H1 (cell line): ENCODE measurements around the gene GRID1. TPM values are rescaled to one million over a fixed set of nuclear protein-coding genes. Genes with fewer than 3 reads are reported as not detected.

Source experiments
- CTCF ChIA-PET: fragments of 300-600 bp; sonication (Branson Sonifier 250); formaldehyde crosslinking; loops from one replicate; lab custom pipeline; 2021; ENCODE audit not compliant: partially characterized antibody; lab: Charles Lee
- POLR2A ChIA-PET: fragments of 300-600 bp; sonication (Branson Sonifier 250); formaldehyde crosslinking; loops from one replicate; lab custom pipeline; 2021; ENCODE audit warnings: inconsistent platforms; ENCODE audit not compliant: partially characterized antibody; lab: Charles Lee
- DNase-seq, 2 experiments: peaks; one replicate each; pipeline versions ENCODE4 v3.0.0 to v3.0.0-alpha.2; 2010 to 2022; ENCODE audit warnings: low spot score in 2 of 2, low read depth in 1 of 2, mixed read lengths in 1 of 2
- FAIRE-seq: peaks from 2 replicates; lab custom pipeline; 2011; peaks lifted over from hg19 to GRCh38; lab: Jason Lieb, UNC
- H2AFZ ChIP-seq: 2 replicates; pipeline ENCODE4 v1.8.1; 2012; ENCODE audit warnings: low read length, inconsistent platforms
- H2AK5ac ChIP-seq: 2 replicates; pipeline ENCODE4 v1.6.1; 2013; ENCODE audit warnings: low read depth, low read length
- H2BK120ac ChIP-seq: replicated peaks from 2 replicates; pipeline ENCODE3; 2013; ENCODE audit warnings: low read depth, low read length, inconsistent platforms
- H2BK12ac ChIP-seq: 2 replicates; pipeline ENCODE4 v1.6.1; 2013; ENCODE audit warnings: low read depth, low read length
- H2BK15ac ChIP-seq: 2 replicates; pipeline ENCODE4 v1.6.1; 2013; ENCODE audit warnings: low read length
- H2BK20ac ChIP-seq: 2 replicates; pipeline ENCODE4 v1.6.1; 2013; ENCODE audit warnings: low read length
- H2BK5ac ChIP-seq: 2 replicates; pipeline ENCODE4 v1.6.1; 2013; ENCODE audit warnings: low read depth, low read length
- H3K14ac ChIP-seq: 2 replicates; pipeline ENCODE4 v1.6.1; 2013; ENCODE audit warnings: inconsistent platforms; ENCODE audit not compliant: insufficient read length
- H3K18ac ChIP-seq: 2 replicates; pipeline ENCODE4 v1.6.1; 2013; ENCODE audit warnings: low read length; ENCODE audit errors: extremely low read depth
- H3K23ac ChIP-seq: 2 replicates; pipeline ENCODE4 v1.6.1; 2013; ENCODE audit warnings: inconsistent platforms; ENCODE audit not compliant: insufficient read length
- H3K23me2 ChIP-seq: 2 replicates; pipeline ENCODE4 v1.6.1; 2013; ENCODE audit warnings: low read depth, low read length
- H3K27ac ChIP-seq: 2 replicates; pipeline ENCODE4 v1.6.1; 2011; ENCODE audit warnings: low read depth, low read length, inconsistent platforms
- H3K27me3 ChIP-seq, 4 experiments: replicated peaks in 1 of 4; 1 replicate in 1 of 4; 2 replicates in 3 of 4; pipeline versions ENCODE4 v1.6.1 to v1.8.1; 2011 to 2013; ENCODE audit warnings: low read length in 3 of 4, mild to moderate bottlenecking in 3 of 4, inconsistent platforms in 2 of 4, mixed read lengths in 2 of 4, moderate library complexity in 1 of 4; ENCODE audit not compliant: control insufficient read depth in 3 of 4, insufficient read depth in 3 of 4; ENCODE audit errors: extremely low read depth in 1 of 4
- H3K36me3 ChIP-seq, 4 experiments: 2 replicates each; pipeline versions ENCODE4 v1.6.1 to v1.8.1; 2011 to 2013; ENCODE audit warnings: mild to moderate bottlenecking in 4 of 4, low read length in 3 of 4, moderate library complexity in 2 of 4, control low read depth in 1 of 4, inconsistent platforms in 1 of 4; ENCODE audit not compliant: insufficient read depth in 4 of 4, control insufficient read depth in 2 of 4
- H3K4ac ChIP-seq: replicated peaks from 2 replicates; pipeline ENCODE3; 2013; ENCODE audit warnings: low read length, low read depth, mixed read lengths, inconsistent platforms; ENCODE audit not compliant: insufficient read length
- H3K4me1 ChIP-seq, 4 experiments: replicated peaks in 1 of 4; 1 replicate in 1 of 4; 2 replicates in 3 of 4; pipeline versions ENCODE4 v1.6.1 to v1.8.1; 2011 to 2013; ENCODE audit warnings: low read length in 3 of 4, inconsistent platforms in 2 of 4, mixed read lengths in 1 of 4; ENCODE audit not compliant: insufficient read depth in 4 of 4, control insufficient read depth in 3 of 4
- H3K4me2 ChIP-seq, 2 experiments: 2 replicates each; pipeline versions ENCODE4 v1.6.1 to v1.8.1; 2011 to 2013; ENCODE audit warnings: low read depth in 2 of 2, low read length in 2 of 2, control low read depth in 1 of 2, inconsistent platforms in 1 of 2, mild to moderate bottlenecking in 1 of 2; ENCODE audit not compliant: insufficient read depth in 1 of 2
- H3K4me3 ChIP-seq, 4 experiments: fragments of 200-600, 300-600 bp in 1 of 4; sonication (generic), shearing (Covaris generic), sonication (Bioruptor Twin) in 1 of 4; 2 replicates each; pipeline versions ENCODE4 v1.5.1 to v1.8.1; 2011 to 2016; ENCODE audit warnings: low read length in 4 of 4, low read depth in 3 of 4, control low read depth in 2 of 4, inconsistent platforms in 2 of 4, mild to moderate bottlenecking in 2 of 4, mixed read lengths in 1 of 4, moderate library complexity in 1 of 4; ENCODE audit not compliant: insufficient read depth in 2 of 4; ENCODE audit errors: extremely low read depth in 1 of 4
- H3K56ac ChIP-seq: replicated peaks from 2 replicates; pipeline ENCODE3; 2013; ENCODE audit warnings: low read depth, mild to moderate bottlenecking, mixed read lengths, low read length, inconsistent platforms; ENCODE audit not compliant: insufficient read length
- H3K79me1 ChIP-seq: 2 replicates; pipeline ENCODE4 v1.6.1; 2013; ENCODE audit warnings: low read depth, low read length, control low read depth
- H3K79me2 ChIP-seq, 2 experiments: 2 replicates each; pipeline versions ENCODE4 v1.6.1 to v1.8.1; 2012 to 2013; ENCODE audit warnings: low read length in 2 of 2, mild to moderate bottlenecking in 2 of 2, inconsistent platforms in 1 of 2; ENCODE audit not compliant: insufficient read depth in 2 of 2, control insufficient read depth in 1 of 2
- H3K9ac ChIP-seq, 4 experiments: replicated peaks in 1 of 4; 1 replicate in 1 of 4; 2 replicates in 3 of 4; pipeline versions ENCODE4 v1.6.1 to v1.8.1; 2011 to 2013; ENCODE audit warnings: low read depth in 3 of 4, low read length in 3 of 4, control low read depth in 2 of 4, mild to moderate bottlenecking in 2 of 4, moderate library complexity in 2 of 4, inconsistent platforms in 1 of 4; ENCODE audit errors: extremely low read depth in 1 of 4
- H3K9me3 ChIP-seq, 2 experiments: 2 replicates each; pipeline versions ENCODE4 v1.6.1 to v1.8.1; 2012 to 2013; ENCODE audit warnings: mild to moderate bottlenecking in 2 of 2, moderate library complexity in 2 of 2, control low read depth in 1 of 2, inconsistent platforms in 1 of 2, low read depth in 1 of 2, low read length in 1 of 2, mixed read lengths in 1 of 2; ENCODE audit not compliant: insufficient read depth in 2 of 2
- H4K20me1 ChIP-seq, 2 experiments: replicated peaks in 1 of 2; 2 replicates each; pipeline versions ENCODE3 to v1.8.1; 2011 to 2013; ENCODE audit warnings: inconsistent platforms in 2 of 2, low read length in 2 of 2, mild to moderate bottlenecking in 1 of 2; ENCODE audit not compliant: insufficient read depth in 2 of 2, control insufficient read depth in 1 of 2
- H4K5ac ChIP-seq: 2 replicates; pipeline ENCODE4 v1.6.1; 2013; ENCODE audit warnings: low read length, low read depth, mixed read lengths, inconsistent platforms; ENCODE audit not compliant: insufficient read length
- H4K8ac ChIP-seq: 2 replicates; pipeline ENCODE4 v1.8.0; 2013; ENCODE audit warnings: mild to moderate bottlenecking, moderate library complexity, low read length, inconsistent platforms; ENCODE audit not compliant: insufficient read depth; ENCODE audit errors: extremely low read depth
- H4K91ac ChIP-seq: replicated peaks from 2 replicates; pipeline ENCODE3; 2013; ENCODE audit warnings: low read length, mixed read lengths, inconsistent platforms; ENCODE audit not compliant: insufficient read length
- BACH1 ChIP-seq: IDR thresholded peaks from 2 replicates; pipeline ENCODE4 v1.6.1; 2012; ENCODE audit warnings: low read length, improper control_type of control experiment
- CBX5 ChIP-seq: fragments of 300-800, 300-1000 bp; sonication (generic); IDR thresholded peaks from 2 replicates; pipeline ENCODE4 v1.7.1; 2016; ENCODE audit warnings: antibody characterized with exemption, low read length, low read depth
- CBX8 ChIP-seq: fragments of 300-800, 300-1000 bp; sonication (generic); IDR thresholded peaks from 2 replicates; pipeline ENCODE4 v1.7.1; 2016; ENCODE audit warnings: low read depth, low read length, borderline replicate concordance
- MAX ChIP-seq: IDR thresholded peaks from 2 replicates; pipeline ENCODE4 v1.6.1; 2012; ENCODE audit warnings: inconsistent platforms
- NANOG ChIP-seq: IDR thresholded peaks from 2 replicates; pipeline ENCODE4 v1.6.1; 2011; ENCODE audit warnings: low read length, low read depth, mild to moderate bottlenecking, inconsistent platforms; ENCODE audit not compliant: insufficient read depth, poor library complexity, severe bottlenecking
- RBBP5 ChIP-seq: IDR thresholded peaks from 2 replicates; pipeline ENCODE4 v1.7.1; 2012; ENCODE audit warnings: low read depth, mild to moderate bottlenecking, inconsistent platforms, low read length, moderate library complexity, borderline replicate concordance
- RNF2 ChIP-seq: fragments of 200-900, 300-1000 bp; sonication (generic); IDR thresholded peaks from 2 replicates; pipeline ENCODE4 v1.7.1; 2016; ENCODE audit warnings: borderline replicate concordance, low read depth, mild to moderate bottlenecking, antibody characterized with exemption, low read length; ENCODE audit not compliant: poor library complexity, severe bottlenecking; ENCODE audit errors: missing control alignments
- RXRA ChIP-seq: IDR thresholded peaks from 2 replicates; pipeline ENCODE4 v1.6.1; 2011; ENCODE audit warnings: low read depth, mild to moderate bottlenecking, low read length, moderate library complexity; ENCODE audit not compliant: insufficient read depth
- SAP30 ChIP-seq: fragments of 300-600 bp; sonication (generic); IDR thresholded peaks from 2 replicates; pipeline ENCODE4 v1.7.1; 2012; ENCODE audit warnings: low read length, moderate library complexity, mild to moderate bottlenecking, inconsistent platforms; ENCODE audit not compliant: insufficient read depth, insufficient replicate concordance
- SP1 ChIP-seq: IDR thresholded peaks from 2 replicates; pipeline ENCODE4 v1.6.1; 2011; ENCODE audit warnings: low read depth, low read length
- TEAD4 ChIP-seq: IDR thresholded peaks from 2 replicates; pipeline ENCODE4 v1.6.1; 2012; ENCODE audit warnings: low read depth, low read length, inconsistent platforms, mixed read lengths
- WGBS, 2 experiments: shearing (Covaris generic) in 1 of 2; methylation state at CpG; one replicate each; pipeline versions ENCODE4 v1.1.6 to v1.1.7; 2013 to 2015; ENCODE audit warnings: low lambda C conversion rate in 2 of 2, mixed read lengths in 2 of 2, inconsistent platforms in 1 of 2, low coverage in 1 of 2, missing lambda C conversion rate in 1 of 2; ENCODE audit not compliant: insufficient replicate concordance in 2 of 2, insufficient coverage in 1 of 2, insufficient read length in 1 of 2; ENCODE audit errors: extremely low coverage in 1 of 2, missing lambda C conversion rate in 1 of 2; 5-methylcytosine and 5-hydroxymethylcytosine counted together
- polyA plus RNA-seq, 7 experiments: library from polyadenylated mRNA; depleted of rRNA in 3 of 7; stranded (reverse) in 5 of 7; unstranded in 2 of 7; fragments of >200 nt in 5 of 7; fragments of 200-250 nt in 2 of 7; gene quantifications; 1 replicate in 5 of 7; 2 replicates in 1 of 7; 4 replicates in 1 of 7; pipeline versions ENCODE4 v1.2.1 to v1.2.3, GENCODE V29; 2011 to 2013; ENCODE audit warnings: missing spikeins in 2 of 7, mixed read lengths in 2 of 7
- total RNA-seq: library from RNA; stranded (reverse); fragmentation: NEBNext Ultra II Directional; extraction: Animal tissue kit (Norgen Biotek cat#: 25700); gene quantifications from 2 replicates; pipeline ENCODE4 v1.2.1, GENCODE V29; 2021

GRID1 gene
- total and polyA plus RNA-seq, 2 of the 8 experiments (the other 6 are each of a cell fraction or from before 2014, with no cell fraction given), result 0.22 to 0.30 TPM

- TF ChIP-seq MAX (no peak), BACH1 (no peak), CBX5 (no peak), NANOG (no peak), CBX8 (no peak), SP1 (no peak), RXRA (no peak), TEAD4 (no peak), SAP30 (no peak), RNF2 (no peak), RBBP5 (no peak)
- 90% methylated on average over 9 of the region's 9 CpGs; no CpG with 5 or more reads in 1 of the 2 experiments for WGBS, 2 experiments
- Histone ChIP-seq H3K23me2 (peaks cover 2% of the 10 kb centered on the region; the same call in 1 of the 2 replicates), H4K5ac (no peak overlapping the region), H2BK12ac (no peak overlapping the region), H3K36me3 (no peaks in the 10 kb centered on the region), H3K56ac (no peak overlapping the region), H3K27me3 (no peaks in the 10 kb centered on the region), H3K79me2 (no peaks in the 10 kb centered on the region), H3K18ac (no peak overlapping the region), H2BK120ac (no peak overlapping the region), H3K14ac (no peak overlapping the region), H4K8ac (no peak overlapping the region), H3K4ac (no peak overlapping the region), H2AK5ac (no peak overlapping the region), H3K27ac (no peak overlapping the region), H3K4me1 (no peaks in the 10 kb centered on the region), H3K79me1 (no peaks in the 10 kb centered on the region), H2BK15ac (no peak overlapping the region), H4K91ac (no peak overlapping the region), H4K20me1 (no peaks in the 10 kb centered on the region), H2AFZ (no peak overlapping the region), H3K23ac (no peak overlapping the region), H3K4me2 (no peak overlapping the region), H2BK5ac (no peak overlapping the region), H3K4me3 (no peak overlapping the region), H3K9me3 (no peaks in the 10 kb centered on the region; a peak in 1 of 4 replicates), H2BK20ac (no peak overlapping the region), H3K9ac (no peak overlapping the region)
- FAIRE-seq (no peak), DNase-seq (peak in 1 of 2 experiments; percentile 20)
- POLR2A ChIA-PET, result no interaction called here
- CTCF ChIA-PET, result interaction anchor here (1.4 to 1.5 kb wide), 2 partner anchors 10 to 12 kb away, joined by 4 read pairs; no protein-coding TSS in a partner anchor
These were observed 765.1 kb downstream of the GRID1 start for GRCh38 chr10:85601526-85601925.
